Naive B cell (primary cell): ENCODE measurements around the gene SHFL. TPM values are rescaled to one million over a fixed set of nuclear protein-coding genes. Genes with fewer than 3 reads are reported as not detected.

Experiments used
- ATAC-seq, 2 donors: fragments of 150-1000 bp; cut with Tn5 transposase; 2 replicates each; pipeline ENCODE4 v1.10.0; 2021; ENCODE audit warnings: low read depth in 2 of 2, mild to moderate bottlenecking in 2 of 2, moderate library complexity in 2 of 2
- DNase-seq: peaks from one replicate; pipeline ENCODE4 v3.0.0; 2022
- H3K27ac Mint-ChIP-seq, 6 donors: one replicate each; pipeline ENCODE4 v1.8.0; 2020 to 2022; ENCODE audit warnings: mild to moderate bottlenecking in 6 of 6, mixed read lengths in 6 of 6, moderate library complexity in 5 of 6, inconsistent platforms in 2 of 6
- H3K27me3 Mint-ChIP-seq, 3 donors: one replicate each; pipeline ENCODE4 v1.8.0; 2021 to 2022; ENCODE audit warnings: mixed read lengths in 3 of 3, mild to moderate bottlenecking in 1 of 3
- H3K36me3 Mint-ChIP-seq, 2 donors: one replicate each; pipeline ENCODE4 v1.8.0; 2020 to 2022; ENCODE audit warnings: mixed read lengths in 2 of 2, inconsistent platforms in 1 of 2, mild to moderate bottlenecking in 1 of 2
- H3K4me1 Mint-ChIP-seq, 3 donors: one replicate each; pipeline ENCODE4 v1.8.0; 2020 to 2022; ENCODE audit warnings: mixed read lengths in 3 of 3, inconsistent platforms in 1 of 3, mild to moderate bottlenecking in 1 of 3, moderate library complexity in 1 of 3
- H3K4me3 Mint-ChIP-seq, 8 donors: one replicate each; pipeline ENCODE4 v1.8.0; 2020 to 2022; ENCODE audit warnings: mild to moderate bottlenecking in 8 of 8, mixed read lengths in 8 of 8, moderate library complexity in 8 of 8, inconsistent platforms in 2 of 8
- H3K9me3 Mint-ChIP-seq, 7 donors: one replicate each; pipeline ENCODE4 v1.8.0; 2020 to 2022; ENCODE audit warnings: mixed read lengths in 7 of 7, mild to moderate bottlenecking in 5 of 7, inconsistent platforms in 2 of 7, moderate library complexity in 1 of 7
- polyA plus RNA-seq, 6 donors: library from polyadenylated mRNA; unstranded; fragments of 300-500 nt; fragmentation: Illumina TruSeq; gene quantifications; one replicate each; pipeline ENCODE4 v1.2.3, GENCODE V29; 2021; ENCODE audit warnings: low read depth in 6 of 6

Gene SHFL
- polyA plus RNA-seq, 6 donors from 2014 or later: 14.7 to 37.0 (median 23.8) TPM

GRCh38 chr19:10114651-10115391 lies 28.7 kb downstream of the SHFL start:
- Mint-ChIP-seq H3K27ac (peak overlapping the region in 3 of 6 donors; percentile 43 to 57 (median 47)), H3K9me3 (no peaks in the 10 kb centered on the region), H3K27me3 (no peaks in the 10 kb centered on the region), H3K36me3 (peaks cover 0 to 7% of the 10 kb centered on the region in 2 donors), H3K4me1 (peaks cover 36 to 47% (median 46%) of the 10 kb centered on the region in 3 donors), H3K4me3 (no peak overlapping the region)
- ATAC-seq (no peak), DNase-seq (no peak)

DNA sequence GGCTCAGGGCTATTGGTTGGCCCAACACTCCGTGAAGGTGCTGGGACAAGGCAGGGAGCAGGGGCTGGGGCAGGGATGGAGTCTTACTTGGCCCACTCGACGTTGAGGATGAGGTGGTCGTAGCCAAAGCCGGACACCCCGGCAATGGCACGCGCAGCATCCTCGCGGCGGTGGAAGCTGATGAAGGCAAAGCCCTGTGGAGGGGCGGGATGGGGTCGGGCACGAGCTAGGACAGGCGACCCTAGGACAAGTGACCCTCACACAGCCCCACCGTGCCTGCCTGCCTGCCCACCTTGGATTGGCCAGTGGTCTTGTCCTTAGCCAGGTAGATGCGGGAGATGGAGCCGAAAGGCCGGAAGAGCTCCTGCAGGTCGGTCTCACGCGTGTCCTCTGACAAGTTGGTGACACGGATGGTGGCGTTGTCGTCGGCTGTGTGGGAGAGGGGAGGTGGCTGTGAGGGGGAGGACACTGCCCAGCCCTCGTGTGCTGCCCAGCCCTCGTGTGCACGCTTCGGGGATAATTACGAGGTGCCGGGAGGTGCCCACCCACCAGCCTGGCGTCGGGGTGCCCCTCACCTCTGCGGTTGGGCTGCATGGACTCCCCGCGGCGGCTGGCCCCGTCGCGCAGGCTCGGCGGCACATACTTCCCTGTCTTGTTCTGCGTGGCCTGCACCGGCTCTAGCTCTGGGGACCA lies 29.4 kb downstream of the SHFL start:
- Mint-ChIP-seq H3K4me3 (peak overlapping the region in 1 of 8 donors; percentile 43), H3K36me3 (peaks cover 0 to 3% of the 10 kb centered on the region in 2 donors), H3K27me3 (no peaks in the 10 kb centered on the region), H3K27ac (peak overlapping the region in 3 of 6 donors; percentile 47 to 85 (median 57)), H3K9me3 (no peaks in the 10 kb centered on the region), H3K4me1 (peaks cover 33 to 46% (median 45%) of the 10 kb centered on the region in 3 donors)
- DNase-seq (no peak), ATAC-seq (no peak)

GRCh38 chr19:10116085-10116865 lies 30.2 kb downstream of the SHFL start:
- Mint-ChIP-seq H3K9me3 (no peaks in the 10 kb centered on the region), H3K27me3 (no peaks in the 10 kb centered on the region), H3K36me3 (no peaks in the 10 kb centered on the region), H3K4me1 (peaks cover 29 to 40% (median 39%) of the 10 kb centered on the region in 3 donors), H3K27ac (peak overlapping the region in 1 of 6 donors; percentile 62), H3K4me3 (peak overlapping the region in 5 of 8 donors; percentile 18 to 82 (median 53))
- DNase-seq (no peak), ATAC-seq (no peak)

DNA sequence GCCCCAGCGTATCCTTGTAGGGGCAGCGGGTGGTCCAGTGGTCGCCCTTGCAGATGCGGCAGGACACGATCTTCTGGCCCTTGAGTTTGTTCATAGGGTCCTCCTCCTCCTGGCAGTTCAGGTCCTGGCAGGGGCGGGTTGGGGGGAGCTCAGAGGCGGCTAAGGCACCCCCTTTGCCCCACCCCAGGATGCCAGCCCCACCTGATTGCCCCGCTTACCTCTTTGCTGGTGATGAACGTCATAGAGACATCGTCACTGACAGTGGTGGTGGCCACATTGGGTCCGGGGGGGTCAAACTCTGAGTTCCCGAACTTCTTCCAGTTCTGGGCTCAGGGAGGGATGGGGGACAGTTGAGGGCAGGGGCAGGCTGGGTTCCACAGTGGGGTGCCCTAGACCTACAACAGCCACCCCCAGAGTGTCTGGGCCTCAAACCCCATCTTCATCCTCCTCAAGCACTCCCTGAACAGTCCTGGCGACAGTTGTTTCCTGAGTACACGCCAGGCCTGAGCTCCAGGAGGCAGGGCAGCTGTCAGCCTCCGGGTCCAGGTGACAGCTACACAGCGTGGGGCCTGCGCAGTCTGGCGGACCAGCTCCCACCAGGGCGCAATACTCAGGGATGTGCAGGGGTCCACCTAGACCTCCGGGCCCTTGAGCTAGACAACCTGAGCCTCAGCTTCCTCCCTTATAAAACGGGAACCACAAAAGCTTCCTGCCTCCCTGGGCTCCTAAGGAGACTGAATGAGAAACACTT lies 30.9 kb downstream of the SHFL start:
- Mint-ChIP-seq H3K4me3 (peak overlapping the region in 5 of 8 donors; percentile 44 to 90 (median 53)), H3K27ac (no peak overlapping the region), H3K27me3 (no peaks in the 10 kb centered on the region), H3K4me1 (peaks cover 25 to 35% (median 34%) of the 10 kb centered on the region in 3 donors), H3K36me3 (no peaks in the 10 kb centered on the region), H3K9me3 (no peaks in the 10 kb centered on the region)
- no peak for ATAC-seq
- no peak for DNase-seq

- H3K9me3 Mint-ChIP-seq: no peaks in the 10 kb centered on the region
- peak overlapping the region; percentile 88 to 97 (median 93) for H3K4me3 Mint-ChIP-seq
- no peak for DNase-seq
- peaks cover 14 to 26% (median 22%) of the 10 kb centered on the region in 3 donors for H3K4me1 Mint-ChIP-seq
- H3K36me3 Mint-ChIP-seq: no peaks in the 10 kb centered on the region
- no peaks in the 10 kb centered on the region for H3K27me3 Mint-ChIP-seq
- peak overlapping the region in 5 of 6 donors; percentile 72 to 92 (median 89) for H3K27ac Mint-ChIP-seq
- no peak for ATAC-seq
Observed at GRCh38 chr19:10118960-10119359, 32.8 kb downstream of the SHFL start.

DNA sequence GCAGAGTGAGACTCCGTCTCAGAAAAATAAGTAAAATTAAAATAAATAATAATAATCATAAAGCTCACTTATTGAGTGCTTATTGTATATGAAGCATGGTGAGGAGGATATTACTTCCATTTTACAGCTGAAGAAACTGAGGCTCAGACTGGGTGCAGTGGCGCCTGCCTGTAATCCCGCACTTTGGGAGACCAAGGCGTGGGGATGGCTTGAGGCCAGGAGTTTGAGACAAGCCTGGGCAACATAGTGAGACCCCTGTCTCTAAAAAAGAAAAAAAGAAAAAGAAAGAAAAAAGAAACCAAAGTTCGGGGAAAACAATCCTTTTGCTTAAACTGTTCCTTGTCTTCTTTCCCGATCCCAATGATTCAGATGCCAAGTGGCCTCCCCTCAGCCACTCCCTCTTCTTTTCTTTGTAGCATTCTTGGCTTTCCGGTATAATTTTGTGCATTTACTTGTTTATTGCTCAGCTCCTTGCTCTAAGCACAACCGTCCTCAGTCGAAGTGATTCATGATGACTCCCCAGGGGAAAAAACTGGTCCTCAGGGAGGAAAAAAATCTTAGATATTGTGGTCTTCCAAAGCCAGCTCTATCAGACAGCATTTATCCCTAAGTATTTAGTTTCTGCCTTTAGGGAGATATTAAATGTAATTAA lies 34.5 kb downstream of the SHFL start:
- H3K9me3 Mint-ChIP-seq: peaks cover 0 to 3% (median 0%) of the 10 kb centered on the region in 7 donors
- no peak for ATAC-seq
- no peaks in the 10 kb centered on the region for H3K36me3 Mint-ChIP-seq
- H3K27ac Mint-ChIP-seq: no peak overlapping the region
- peaks cover 10 to 30% (median 21%) of the 10 kb centered on the region in 3 donors for H3K4me1 Mint-ChIP-seq
- H3K27me3 Mint-ChIP-seq: no peaks in the 10 kb centered on the region
- no peak for DNase-seq
- peak overlapping the region in 3 of 8 donors; percentile 35 to 62 (median 43) for H3K4me3 Mint-ChIP-seq

DNA sequence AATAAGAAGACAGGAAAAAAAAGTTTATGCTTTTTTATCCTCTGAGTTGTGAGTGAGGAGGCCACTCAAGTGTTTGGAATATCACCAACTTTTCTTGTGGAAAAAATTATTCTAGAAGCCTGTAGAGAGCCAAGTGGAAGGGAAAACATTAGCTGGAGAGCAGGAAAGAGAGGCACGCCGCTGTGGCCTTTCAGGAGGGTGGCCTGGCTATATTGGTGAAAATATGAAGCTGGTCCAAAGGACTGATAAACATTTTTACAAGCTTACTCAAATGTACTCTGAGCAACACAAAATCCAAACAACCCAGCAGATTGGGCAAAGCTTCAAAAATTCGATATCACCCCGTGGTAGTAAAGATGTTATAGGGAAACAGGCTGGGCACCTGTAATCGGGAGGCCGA lies 35.9 kb downstream of the SHFL start:
- peaks cover 16 to 38% (median 21%) of the 10 kb centered on the region in 3 donors for H3K4me1 Mint-ChIP-seq
- no peak for DNase-seq
- H3K4me3 Mint-ChIP-seq: peak overlapping the region in 1 of 8 donors; percentile 68
- peak overlapping the region in 3 of 6 donors; percentile 12 to 53 (median 15) for H3K27ac Mint-ChIP-seq
- no peaks in the 10 kb centered on the region for H3K36me3 Mint-ChIP-seq
- peaks cover 0 to 3% (median 0%) of the 10 kb centered on the region in 7 donors for H3K9me3 Mint-ChIP-seq
- H3K27me3 Mint-ChIP-seq: no peaks in the 10 kb centered on the region
- no peak for ATAC-seq

DNA sequence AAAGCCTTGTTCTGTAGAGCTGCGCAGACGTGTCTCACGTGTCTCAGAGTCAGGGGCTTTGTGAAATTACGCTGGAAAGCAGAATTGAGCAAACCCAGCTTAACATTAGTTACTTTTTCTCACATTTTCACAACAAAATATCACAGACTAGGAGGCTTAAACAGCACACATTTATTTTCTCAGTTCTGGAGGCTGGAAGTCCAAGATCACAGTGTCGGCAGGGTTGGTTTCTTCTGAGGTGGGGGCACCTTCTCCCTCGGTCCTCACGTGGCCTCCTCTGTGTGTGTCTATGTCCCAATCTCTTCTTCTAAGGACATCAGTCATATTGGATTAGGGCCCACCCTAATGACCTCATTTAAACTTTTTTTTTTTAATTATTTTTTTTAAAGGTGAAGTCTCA lies 38.3 kb downstream of the SHFL start:
- H3K9me3 Mint-ChIP-seq: peaks cover 0 to 3% (median 0%) of the 10 kb centered on the region in 7 donors
- H3K4me3 Mint-ChIP-seq: peak overlapping the region in 3 of 8 donors; percentile 18 to 35 (median 33)

DNA sequence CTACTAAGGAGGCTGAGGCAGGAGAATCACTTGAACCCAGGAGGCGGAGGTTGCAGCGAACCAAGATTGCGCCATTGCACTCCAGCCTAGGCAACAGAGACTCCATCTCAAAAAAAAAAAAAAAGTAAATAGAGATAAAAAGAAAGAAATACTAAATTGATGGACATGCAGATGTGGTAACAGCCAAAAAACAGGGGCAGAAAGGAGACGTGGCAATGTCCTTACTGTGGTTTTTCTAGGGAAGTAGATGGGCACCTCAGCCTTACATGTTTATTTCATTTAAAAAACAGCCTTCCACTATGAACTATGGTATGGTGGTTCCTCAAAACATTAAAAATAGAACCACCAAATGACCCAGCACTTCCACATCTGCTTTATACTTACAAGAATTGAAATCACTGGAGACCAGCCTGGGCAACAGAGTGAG lies 40.1 kb downstream of the SHFL start:
- DNase-seq: peak; percentile 39
- Mint-ChIP-seq H3K36me3 (peaks cover 0 to under 1% of the 10 kb centered on the region in 2 donors), H3K9me3 (peaks cover 0 to 3% (median 0%) of the 10 kb centered on the region in 7 donors), H3K4me3 (peak overlapping the region in 1 of 8 donors; percentile 15), H3K27me3 (no peaks in the 10 kb centered on the region), H3K4me1 (peaks cover 6 to 20% (median 9%) of the 10 kb centered on the region in 3 donors), H3K27ac (peak overlapping the region in 3 of 6 donors; percentile 56 to 82 (median 61))
- ATAC-seq: peak; percentile 84 to 93

More for the DNA sequence above, 38.3 kb downstream of the SHFL start:
- Mint-ChIP-seq H3K27ac (no peak overlapping the region), H3K27me3 (no peaks in the 10 kb centered on the region), H3K4me1 (peaks cover 10 to 27% (median 15%) of the 10 kb centered on the region in 3 donors), H3K36me3 (no peaks in the 10 kb centered on the region)
- ATAC-seq: no peak
- no peak for DNase-seq

- H3K4me3 Mint-ChIP-seq: no peak overlapping the region
- H3K36me3 Mint-ChIP-seq: peaks cover 9 to 16% of the 10 kb centered on the region in 2 donors
- no peak for ATAC-seq
- no peak for DNase-seq
- no peak overlapping the region for H3K27ac Mint-ChIP-seq
- peaks cover 0 to 2% (median 0%) of the 10 kb centered on the region in 7 donors for H3K9me3 Mint-ChIP-seq
- H3K4me1 Mint-ChIP-seq: no peaks in the 10 kb centered on the region
- no peaks in the 10 kb centered on the region for H3K27me3 Mint-ChIP-seq
Observed at GRCh38 chr19:10132905-10133304, 46.8 kb downstream of the SHFL start.

GRCh38 chr19:10133596-10133995 lies 47.5 kb downstream of the SHFL start:
- H3K27me3 Mint-ChIP-seq: no peaks in the 10 kb centered on the region
- no peak for DNase-seq
- no peaks in the 10 kb centered on the region for H3K4me1 Mint-ChIP-seq
- peaks cover 9 to 16% of the 10 kb centered on the region in 2 donors for H3K36me3 Mint-ChIP-seq
- no peak overlapping the region for H3K27ac Mint-ChIP-seq
- peaks cover 0 to 2% (median 0%) of the 10 kb centered on the region in 7 donors for H3K9me3 Mint-ChIP-seq
- no peak overlapping the region for H3K4me3 Mint-ChIP-seq
- ATAC-seq: no peak

DNA sequence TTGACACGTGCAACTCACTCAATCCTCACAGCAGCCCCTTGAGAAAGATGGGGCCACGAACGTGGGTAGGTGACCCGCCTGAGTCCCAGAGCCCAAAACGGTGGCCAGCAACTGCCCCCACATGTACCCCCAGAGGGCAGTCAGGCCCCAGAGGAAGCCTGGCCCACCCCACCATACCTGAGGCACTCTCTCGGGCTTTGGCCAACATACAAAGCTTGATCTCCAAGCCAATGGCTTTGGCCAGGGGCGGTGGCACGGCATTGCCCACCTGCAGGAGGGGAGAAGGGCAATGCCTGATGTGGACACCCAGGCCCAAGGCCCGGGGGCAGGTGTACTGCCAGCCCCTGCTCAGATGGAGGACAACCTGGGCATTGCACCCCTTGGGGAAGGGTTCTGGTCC lies 47.9 kb downstream of the SHFL start:
- no peak overlapping the region for H3K27ac Mint-ChIP-seq
- peaks cover 0 to 2% (median 0%) of the 10 kb centered on the region in 7 donors for H3K9me3 Mint-ChIP-seq
- H3K4me3 Mint-ChIP-seq: no peak overlapping the region
- DNase-seq: no peak
- no peak for ATAC-seq
- H3K36me3 Mint-ChIP-seq: peaks cover 9 to 16% of the 10 kb centered on the region in 2 donors
- H3K4me1 Mint-ChIP-seq: no peaks in the 10 kb centered on the region
- no peaks in the 10 kb centered on the region for H3K27me3 Mint-ChIP-seq
